GM19328 (cell line): ENCODE measurements around the gene CSK.

Experiments
- ATAC-seq: cut with Tn5 transposase; IDR thresholded peaks from one replicate; pipeline ENCODE4 v1.9.1; 2021; ENCODE audit warnings: mild to moderate bottlenecking, moderate library complexity; ENCODE audit not compliant: unreplicated experiment

Gene CSK

DNA sequence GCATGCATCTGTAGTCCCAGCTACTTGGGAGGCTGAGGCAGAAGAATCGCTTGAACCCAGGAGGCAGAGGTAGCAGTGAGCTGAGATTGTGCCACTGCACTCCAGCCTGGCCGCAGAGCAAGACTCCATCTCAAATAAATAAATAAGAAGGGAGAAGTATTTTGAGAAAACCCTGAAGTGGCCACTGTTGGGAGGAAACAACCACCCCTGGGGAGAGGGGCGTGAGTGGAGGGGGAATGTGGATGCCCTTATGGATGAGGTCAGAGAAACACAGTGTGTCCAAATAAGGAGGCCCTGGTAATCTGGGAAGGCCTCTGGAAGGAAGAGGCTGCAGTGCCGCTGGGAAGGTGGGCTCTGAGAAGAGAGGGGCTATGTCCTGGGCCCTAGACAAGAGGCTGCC lies 40.4 kb downstream of the CSK start:
- no peak for ATAC-seq

DNA sequence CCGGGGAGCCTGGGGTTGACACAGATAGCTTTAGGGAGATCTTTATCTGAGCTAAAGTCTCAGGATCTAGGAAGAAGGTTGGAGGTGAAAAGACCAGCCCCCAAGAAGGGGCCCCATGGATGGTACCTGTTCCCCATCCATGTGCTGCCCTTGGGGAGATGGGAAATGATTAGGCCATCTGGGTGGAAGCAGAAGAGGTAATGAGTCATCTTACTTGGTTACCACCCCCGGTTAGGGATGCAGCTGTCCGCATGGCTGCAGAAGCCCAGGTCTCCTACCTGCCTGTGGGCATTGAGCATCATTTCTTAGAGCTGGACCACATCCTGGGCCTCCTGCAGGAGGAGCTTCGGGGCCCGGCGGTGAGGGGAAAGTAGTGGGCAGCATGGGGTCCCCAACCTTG lies 41.4 kb downstream of the CSK start:
- ATAC-seq = no peak

GRCh38 chr15:74824976-74825375 lies 43.1 kb downstream of the CSK start:
- ATAC-seq = no peak

DNA sequence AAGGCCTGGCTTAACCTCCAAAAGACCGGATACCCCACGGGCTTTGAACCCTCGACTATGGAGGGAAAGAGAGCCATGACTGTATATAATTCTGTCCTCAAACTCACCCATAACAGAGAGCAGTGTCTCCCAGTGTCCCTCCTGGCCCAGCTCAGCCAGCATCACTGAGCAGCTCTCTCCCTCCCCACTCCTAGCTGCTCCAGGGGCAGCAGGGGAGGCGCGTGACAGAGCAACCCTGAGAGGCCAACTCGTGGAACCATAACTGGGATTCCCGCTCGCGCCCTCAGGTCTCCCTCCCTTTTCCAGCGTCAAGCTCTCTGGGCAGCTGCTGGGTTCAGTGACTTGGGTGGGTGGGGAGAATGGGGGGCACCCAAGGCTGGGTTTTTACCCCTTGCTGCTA lies 44.0 kb downstream of the CSK start:
- no peak for ATAC-seq

DNA sequence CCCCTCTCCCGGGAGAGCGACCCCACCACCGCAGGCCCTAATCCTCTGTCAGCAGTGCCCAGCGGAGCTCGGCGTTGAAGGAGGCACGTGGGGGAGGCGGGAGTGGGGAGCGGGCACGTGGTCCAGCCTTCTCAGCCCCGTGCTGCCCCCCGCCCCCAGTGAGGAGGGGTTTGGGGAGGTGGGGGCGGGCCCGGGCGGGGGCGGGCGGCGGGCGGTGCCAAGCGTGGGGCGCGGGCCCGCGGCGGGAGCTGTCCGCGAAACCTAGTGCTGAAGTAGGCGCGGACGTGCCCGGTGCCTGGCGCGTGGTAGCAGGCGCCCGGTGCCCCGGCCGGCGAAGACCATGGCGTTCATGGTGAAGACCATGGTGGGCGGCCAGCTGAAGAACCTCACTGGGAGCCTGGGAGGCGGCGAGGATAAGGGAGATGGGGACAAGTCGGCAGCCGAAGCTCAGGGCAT lies 44.5 kb downstream of the CSK start, which contains the start of gene CPLX3:
Gene CPLX3, plus strand, starts transcription at position 264 of the 456 bp plus-strand sequence. Its CDS starts 77 bp downstream, at position 341.
- no peak for ATAC-seq

GRCh38 chr15:74826921-74827320 lies 45.0 kb downstream of the CSK start:
- no peak for ATAC-seq

DNA sequence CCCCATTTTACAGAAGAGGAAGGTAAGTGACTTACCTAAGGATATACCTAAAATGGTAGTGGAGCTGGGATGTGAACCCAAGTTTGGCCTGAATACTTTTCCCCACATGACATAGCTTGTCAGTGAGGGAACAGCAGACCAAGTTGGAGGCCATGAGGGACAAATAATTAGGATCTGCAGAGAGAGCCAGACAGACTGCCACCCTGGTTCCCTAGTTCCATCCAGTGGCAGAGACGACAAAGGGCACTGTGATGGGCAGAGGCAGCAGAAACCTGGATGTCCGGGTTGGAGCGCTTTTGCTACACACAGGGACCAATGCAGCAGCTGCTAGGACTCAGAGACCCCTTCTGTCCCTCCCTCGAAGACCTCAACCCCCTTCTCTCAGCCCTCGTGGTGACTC lies 45.7 kb downstream of the CSK start:
- no peak for ATAC-seq

- no peak for ATAC-seq
Observed at GRCh38 chr15:74828835-74829234, 47.0 kb downstream of the CSK start.

DNA sequence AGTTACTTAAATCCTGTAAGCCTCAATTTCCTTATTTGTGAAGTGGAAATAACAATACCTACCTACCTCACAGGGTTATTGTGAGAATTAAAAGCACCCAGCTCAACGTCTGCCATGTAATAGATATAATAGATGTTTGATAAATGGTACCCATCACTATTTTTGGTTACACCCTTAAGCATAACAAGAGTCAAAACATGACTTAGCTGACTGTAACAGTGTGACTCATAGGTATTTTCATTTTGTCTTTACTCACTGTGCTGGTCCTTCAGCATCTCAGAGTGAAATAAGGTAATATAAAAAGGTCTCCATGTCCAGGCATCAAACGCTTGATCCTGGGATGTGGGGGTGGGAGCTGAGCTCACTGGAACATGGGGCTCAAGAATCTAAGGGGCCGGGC lies 47.6 kb downstream of the CSK start:
- no peak for ATAC-seq

DNA sequence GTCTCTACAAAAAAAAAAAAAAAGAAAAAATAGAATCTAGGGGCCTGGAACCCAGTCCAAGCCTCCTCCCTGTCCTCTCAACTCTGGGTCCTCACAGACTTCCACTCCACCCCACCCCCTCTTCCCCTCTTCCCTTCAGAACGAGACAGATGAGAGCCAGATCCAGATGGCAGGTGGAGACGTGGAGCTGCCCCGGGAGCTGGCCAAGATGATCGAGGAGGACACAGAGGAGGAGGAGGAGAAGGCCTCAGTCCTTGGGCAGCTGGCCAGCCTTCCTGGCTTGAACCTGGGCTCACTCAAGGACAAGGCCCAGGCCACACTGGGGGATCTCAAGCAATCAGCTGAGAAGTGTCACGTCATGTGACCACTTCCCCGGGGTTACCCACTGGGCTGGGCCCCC lies 48.1 kb downstream of the CSK start:
- no peak for ATAC-seq

GRCh38 chr15:74830868-74831267 lies 49.0 kb downstream of the CSK start:
- ATAC-seq = no peak

GRCh38 chr15:74831813-74832495 lies 50.1 kb downstream of the CSK start:
- ATAC-seq = no peak

DNA sequence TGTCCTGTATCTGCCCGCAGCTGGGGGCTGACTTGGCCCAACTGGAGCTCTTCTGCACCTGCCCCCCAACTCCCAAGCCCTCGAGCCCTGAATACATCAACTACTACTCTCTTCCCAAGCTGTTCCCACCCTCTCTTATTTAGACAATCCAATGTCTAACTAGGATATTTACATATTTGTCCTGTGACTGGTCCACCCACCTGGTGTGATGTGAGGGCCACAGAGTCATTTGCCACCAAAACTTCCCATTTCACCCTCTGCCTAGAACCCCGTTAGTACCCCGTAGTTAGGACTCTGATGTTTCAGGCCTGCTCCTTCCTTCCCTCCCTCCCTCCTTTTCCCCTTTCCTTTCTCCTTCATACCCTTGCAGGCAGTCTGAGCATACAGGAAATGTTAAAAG lies 50.9 kb downstream of the CSK start:
- ATAC-seq = no peak

DNA sequence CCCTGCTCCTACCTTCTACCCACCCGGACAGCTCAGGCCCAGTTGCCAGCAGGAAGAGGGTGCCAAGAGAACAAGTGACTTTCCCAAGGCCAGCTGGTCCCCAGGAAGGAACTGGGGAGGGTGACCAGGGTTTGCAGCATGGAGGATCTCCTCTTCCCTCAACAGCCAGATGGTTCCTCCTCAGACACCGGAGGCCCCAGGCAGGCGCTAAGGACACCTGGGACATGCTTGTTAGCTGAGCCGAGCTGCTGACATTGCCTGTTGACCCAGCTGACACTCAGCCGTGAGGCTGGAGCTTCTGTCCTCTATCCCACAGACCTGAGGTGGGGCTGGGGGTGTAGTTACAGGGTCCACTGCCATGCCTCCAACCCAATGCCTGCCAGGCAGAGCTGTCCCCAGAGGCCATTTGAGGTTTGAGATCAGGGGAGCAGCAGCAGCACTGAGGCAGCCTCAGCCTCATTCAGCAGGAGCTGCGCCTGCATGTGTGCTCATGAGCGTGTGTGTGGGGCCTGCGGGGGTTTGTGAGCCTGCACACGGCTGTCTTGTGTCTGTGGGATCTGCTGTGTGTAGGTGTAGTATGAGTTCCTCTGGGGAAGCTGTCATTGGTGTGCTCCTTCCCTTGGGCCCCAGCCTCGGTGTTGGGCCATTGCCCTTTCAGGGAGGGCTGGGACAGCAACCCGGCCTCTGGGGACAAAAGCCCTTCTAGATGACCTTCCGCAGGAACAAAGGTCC lies 51.7 kb downstream of the CSK start:
- no peak for ATAC-seq

- no peak for ATAC-seq
Observed at GRCh38 chr15:74835312-74835823, 53.5 kb downstream of the CSK start.

DNA sequence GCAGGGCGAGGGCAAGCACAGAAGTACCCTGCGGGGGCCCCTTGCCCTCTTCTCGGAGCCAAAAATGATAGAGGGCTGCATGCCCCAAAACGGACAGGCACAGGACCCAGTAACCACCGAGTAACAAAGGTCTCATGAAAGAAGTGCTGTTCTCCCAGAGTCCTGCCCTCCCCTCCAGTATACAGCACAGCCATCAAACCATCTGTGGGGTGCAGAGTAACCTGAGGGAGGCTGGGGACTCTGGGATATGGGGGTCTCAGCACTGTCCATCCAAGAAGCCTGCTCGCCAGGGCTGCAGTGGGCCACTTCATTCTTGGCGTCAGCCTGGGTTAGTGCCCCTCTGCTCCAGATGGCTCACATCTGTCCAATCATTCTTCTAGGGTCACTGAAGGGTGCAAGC lies 55.0 kb downstream of the CSK start:
- no peak for ATAC-seq

- ATAC-seq = no peak
Observed at GRCh38 chr15:74837482-74838136, 55.7 kb downstream of the CSK start.

- ATAC-seq = no peak
Observed at GRCh38 chr15:74838137-74838516, 56.2 kb downstream of the CSK start.

DNA sequence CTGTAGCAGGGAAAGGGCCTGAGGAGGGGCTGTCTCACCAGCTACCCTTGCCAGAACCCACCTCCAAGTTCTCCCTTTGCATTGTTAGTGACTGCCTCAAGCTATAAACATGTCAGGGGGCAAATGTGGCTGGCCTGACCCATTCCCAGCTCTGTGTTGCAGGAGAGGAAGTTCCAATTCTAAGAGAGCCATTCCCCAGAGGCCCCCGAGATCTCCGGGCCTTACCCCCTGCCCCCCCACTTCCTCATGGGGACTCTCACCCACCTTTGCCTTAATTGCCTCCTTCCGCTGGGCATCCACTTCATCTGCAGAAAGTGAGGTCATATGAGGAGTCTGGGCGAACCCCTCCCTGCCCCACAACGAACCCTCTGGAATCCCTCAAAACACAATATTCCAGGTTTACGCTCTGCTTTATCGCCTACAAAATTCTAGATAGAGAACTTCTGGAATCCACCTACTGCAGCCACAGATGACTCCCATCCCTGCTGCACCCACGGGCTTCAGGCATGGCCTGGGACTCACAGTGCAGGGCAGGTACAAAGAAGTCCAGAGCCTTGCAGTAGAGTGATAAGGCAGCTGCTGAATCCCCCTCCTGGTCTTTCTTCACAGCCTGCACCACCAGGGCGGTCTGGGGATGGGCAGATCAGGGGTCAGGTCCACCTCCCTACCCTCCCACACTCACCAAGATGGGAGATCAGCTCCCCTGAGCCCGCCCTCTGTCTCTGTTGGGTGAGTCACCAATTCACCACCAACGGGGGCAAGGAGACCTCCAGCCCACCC lies 57.1 kb downstream of the CSK start:
- no peak for ATAC-seq

DNA sequence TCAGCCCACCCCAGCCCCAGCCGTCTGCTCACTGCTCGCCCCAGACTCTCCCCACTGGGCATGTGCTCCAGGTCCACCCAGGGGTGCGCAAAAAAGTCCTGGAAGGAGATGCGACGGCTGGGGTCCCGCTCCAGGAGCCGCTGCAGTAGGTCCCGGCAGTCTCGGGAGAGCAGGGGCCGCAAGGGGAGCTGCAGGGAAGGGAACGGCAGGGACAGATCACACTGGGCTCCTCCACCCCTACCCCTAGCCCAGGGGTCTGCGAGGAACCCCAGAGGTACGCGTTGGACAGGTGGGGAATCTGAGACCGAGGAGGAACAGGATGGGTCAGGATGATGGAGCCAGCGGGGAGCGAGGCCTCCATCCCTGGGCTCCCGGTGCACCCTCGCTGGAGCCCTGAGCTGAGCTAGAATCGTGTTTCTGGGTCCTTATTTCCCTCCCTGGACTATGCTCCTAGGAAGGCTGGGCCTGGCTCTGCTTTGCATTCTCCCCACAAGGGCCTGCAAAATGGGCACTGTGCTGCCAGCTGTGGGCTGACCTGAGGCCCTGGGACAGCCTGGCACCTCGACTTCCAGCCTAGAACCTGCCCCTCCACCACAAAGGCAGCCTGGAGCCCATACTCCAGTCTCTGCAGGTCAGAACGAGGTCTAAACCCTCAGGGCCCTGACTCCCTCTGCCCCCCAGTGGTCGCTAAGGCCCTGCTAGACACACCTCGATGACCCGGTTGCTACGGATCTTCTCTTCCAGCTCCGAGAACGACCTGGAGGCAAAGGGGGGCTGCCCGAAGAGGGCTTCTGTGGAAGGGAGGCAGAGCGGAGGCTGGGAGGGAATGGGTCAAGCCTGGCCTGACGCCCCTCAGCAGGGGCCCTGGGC lies 57.9 kb downstream of the CSK start:
- no peak for ATAC-seq
